ENCODE measurements around the gene CLEC16A.

CLEC16A gene

GRCh38 chr16:11211061-11211976 is 267.0 kb downstream of the CLEC16A start:
- TF ChIP-seq CTCF (IDR thresholded peaks at IDR 0.05; ENCODE audit: extremely low read depth, missing control alignments): no peak
- no peak for DNase-seq (ENCODE audit: low spot score)

GRCh38 chr16:11211977-11212797 is 267.8 kb downstream of the CLEC16A start:
- DNase-seq (ENCODE audit: low spot score): no peak
- no peak for TF ChIP-seq CTCF (IDR thresholded peaks at IDR 0.05; ENCODE audit: extremely low read depth, missing control alignments)

GRCh38 chr16:11212798-11213196 is 268.4 kb downstream of the CLEC16A start:
- DNase-seq (ENCODE audit: low spot score): no peak
- no peak for TF ChIP-seq CTCF (IDR thresholded peaks at IDR 0.05; ENCODE audit: extremely low read depth, missing control alignments)

- no peak for DNase-seq (ENCODE audit: low spot score)
- TF ChIP-seq CTCF (IDR thresholded peaks at IDR 0.05; ENCODE audit: extremely low read depth, missing control alignments): no peak
These were observed 269.0 kb downstream of the CLEC16A start for GRCh38 chr16:11213373-11213772.

GRCh38 chr16:11213799-11214198 is 269.4 kb downstream of the CLEC16A start:
- no peak for DNase-seq (ENCODE audit: low spot score)
- TF ChIP-seq CTCF (IDR thresholded peaks at IDR 0.05; ENCODE audit: extremely low read depth, missing control alignments): no peak

- TF ChIP-seq CTCF (IDR thresholded peaks at IDR 0.05; ENCODE audit: extremely low read depth, missing control alignments): no peak
- DNase-seq (ENCODE audit: low spot score): no peak
These were observed 271.7 kb downstream of the CLEC16A start for GRCh38 chr16:11215935-11216556.

Data from GM20000 (cell line).